WTC11 (cell line): Measurements from ENCODE around the gene SLC25A22. TPM values are rescaled to one million over a fixed set of nuclear protein-coding genes. Genes with fewer than 3 reads are reported as not detected.

ENCODE experiments used
- ATAC-seq: fragments of 200-7000 bp; cut with Tn5 transposase; 2 replicates; pipeline ENCODE4 v1.10.0; 2021; ENCODE audit warnings: mild to moderate bottlenecking, moderate library complexity
- CTCF ChIA-PET: fragments of 300-600 bp; sonication (Branson Sonifier 250); formaldehyde crosslinking; loops from one replicate; lab custom pipeline; 2021; ENCODE audit warnings: antibody characterized with exemption; lab: Charles Lee
- POLR2A ChIA-PET: fragments of 350-600 bp; sonication (Branson Sonifier 250); formaldehyde crosslinking; loops from one replicate; lab custom pipeline; 2021; ENCODE audit warnings: antibody characterized with exemption; lab: Charles Lee
- DNase-seq: peaks from one replicate; pipeline ENCODE4 v3.0.0; 2021; ENCODE audit warnings: low spot score
- H3K27ac Mint-ChIP-seq: 2 replicates; pipeline ENCODE4 v1.8.0; 2021; ENCODE audit warnings: mixed read lengths
- H3K27me3 Mint-ChIP-seq: 2 replicates; pipeline ENCODE4 v1.8.0; 2021; ENCODE audit warnings: low read depth, mild to moderate bottlenecking, moderate library complexity, mixed read lengths
- H3K36me3 Mint-ChIP-seq: 2 replicates; pipeline ENCODE4 v1.8.0; 2021; ENCODE audit warnings: mixed read lengths
- H3K4me1 Mint-ChIP-seq: 2 replicates; pipeline ENCODE4 v1.8.0; 2022; ENCODE audit warnings: mixed read lengths
- H3K4me3 Mint-ChIP-seq: 2 replicates; pipeline ENCODE4 v1.8.0; 2021; ENCODE audit warnings: mild to moderate bottlenecking, moderate library complexity, mixed read lengths
- H3K9me3 Mint-ChIP-seq: 2 replicates; pipeline ENCODE4 v1.8.0; 2021; ENCODE audit warnings: mixed read lengths
- E2F1 ChIP-seq: sonication (generic); formaldehyde crosslinking; IDR thresholded peaks from 2 replicates; pipeline ENCODE4 v1.8.0; 2022; ENCODE audit warnings: mild to moderate bottlenecking, missing genetic modification reagents
- ERG ChIP-seq: fragments of 250-450 bp; sonication (Bioruptor Pico); IDR thresholded peaks from 2 replicates; pipeline ENCODE4 v1.8.0; 2021; ENCODE audit warnings: mild to moderate bottlenecking
- FOXJ3 ChIP-seq: sonication (generic); formaldehyde crosslinking; IDR thresholded peaks from 2 replicates; pipeline ENCODE4 v1.9.0; 2021; ENCODE audit warnings: missing genetic modification reagents, mild to moderate bottlenecking, borderline replicate concordance
- FOXP1 ChIP-seq: sonication (generic); formaldehyde crosslinking; IDR thresholded peaks from 2 replicates; pipeline ENCODE4 v1.8.0; 2022; ENCODE audit warnings: missing genetic modification reagents, mild to moderate bottlenecking, moderate library complexity, borderline replicate concordance
- GTF2I ChIP-seq: fragments of 250-450 bp; sonication (Bioruptor Pico); conservative IDR thresholded peaks from 2 replicates; pipeline ENCODE4 v1.4.0; 2021; ENCODE audit warnings: mild to moderate bottlenecking
- KAT7 ChIP-seq: sonication (generic); formaldehyde crosslinking; IDR thresholded peaks from 2 replicates; pipeline ENCODE4 v1.8.1; 2023; ENCODE audit warnings: missing genetic modification reagents, mild to moderate bottlenecking, borderline replicate concordance
- NR1H2 ChIP-seq: sonication (generic); formaldehyde crosslinking; IDR thresholded peaks from 2 replicates; pipeline ENCODE4 v1.9.0; 2021; ENCODE audit warnings: mild to moderate bottlenecking, moderate library complexity, missing genetic modification reagents
- SOX15 ChIP-seq: fragments of 250-450 bp; sonication (Bioruptor Pico); IDR thresholded peaks from 2 replicates; pipeline ENCODE4 v1.9.0; 2021; ENCODE audit warnings: mild to moderate bottlenecking
- TEAD1 ChIP-seq: sonication (generic); formaldehyde crosslinking; IDR thresholded peaks from 2 replicates; pipeline ENCODE4 v1.8.0; 2022; ENCODE audit warnings: mild to moderate bottlenecking, missing genetic modification reagents
- ZNF121 ChIP-seq: sonication (generic); formaldehyde crosslinking; IDR thresholded peaks from 2 replicates; pipeline ENCODE4 v1.8.0; 2023; ENCODE audit warnings: missing genetic modification reagents
- ZNF423 ChIP-seq: fragments of 250-450 bp; sonication (Bioruptor Pico); IDR thresholded peaks from 2 replicates; pipeline ENCODE4 v2.1.2; 2022; ENCODE audit warnings: mild to moderate bottlenecking, moderate library complexity
- total RNA-seq: library from RNA; stranded (reverse); gene quantifications from 3 replicates; pipeline ENCODE4 v1.2.3, GENCODE V29; 2021
- TF ChIP-seq, protein P1 (sequence below): sonication (generic); formaldehyde crosslinking; IDR thresholded peaks from 2 replicates; pipeline ENCODE4 v1.8.0; 2022; ENCODE audit warnings: missing genetic modification reagents
- TF ChIP-seq, protein P2 (sequence below): sonication (generic); formaldehyde crosslinking; IDR thresholded peaks from 2 replicates; pipeline ENCODE4 v1.8.0; 2022; ENCODE audit warnings: mild to moderate bottlenecking, missing genetic modification reagents
- TF ChIP-seq, protein P3 (sequence below): fragments of 250-450 bp; sonication (Bioruptor Pico); conservative IDR thresholded peaks from 2 replicates; pipeline ENCODE4 v1.9.0; 2021; ENCODE audit warnings: mild to moderate bottlenecking

Gene SLC25A22
- total RNA-seq, 1 experiment from 2014 or later: 44.8 TPM

DNA sequence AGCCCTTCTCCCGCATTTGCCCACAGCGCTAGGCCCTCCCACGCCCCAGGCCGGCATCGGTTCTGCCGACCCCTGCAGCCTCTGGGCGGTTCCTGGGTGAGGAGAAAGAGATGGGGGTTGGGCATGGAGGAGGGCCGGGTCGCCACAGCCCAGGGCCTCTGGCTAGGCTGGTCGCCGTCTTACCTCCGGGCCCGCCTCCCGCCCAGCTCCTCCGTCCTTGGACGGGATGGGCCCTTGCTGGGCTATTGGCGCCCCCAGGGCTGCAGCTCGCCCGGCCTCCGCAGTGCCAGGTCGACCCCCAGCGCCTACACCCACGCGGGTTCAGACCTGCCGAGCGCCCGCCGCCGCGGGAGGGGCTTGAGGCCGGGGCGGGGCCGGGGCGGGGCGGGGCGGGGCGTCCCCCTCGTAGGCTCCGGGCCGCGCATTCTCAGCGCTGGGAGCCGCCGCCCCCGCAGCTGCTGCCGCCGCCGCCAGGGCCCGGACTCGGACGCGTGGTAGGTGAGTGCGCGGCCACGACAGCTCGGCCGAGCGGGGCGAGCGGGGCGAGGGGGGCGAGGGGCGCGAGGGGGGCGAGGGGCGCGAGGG, 34.5 kb upstream of the SLC25A22 start, which contains the start of gene CD151 (continued):
- TF ChIP-seq, protein P1, sequence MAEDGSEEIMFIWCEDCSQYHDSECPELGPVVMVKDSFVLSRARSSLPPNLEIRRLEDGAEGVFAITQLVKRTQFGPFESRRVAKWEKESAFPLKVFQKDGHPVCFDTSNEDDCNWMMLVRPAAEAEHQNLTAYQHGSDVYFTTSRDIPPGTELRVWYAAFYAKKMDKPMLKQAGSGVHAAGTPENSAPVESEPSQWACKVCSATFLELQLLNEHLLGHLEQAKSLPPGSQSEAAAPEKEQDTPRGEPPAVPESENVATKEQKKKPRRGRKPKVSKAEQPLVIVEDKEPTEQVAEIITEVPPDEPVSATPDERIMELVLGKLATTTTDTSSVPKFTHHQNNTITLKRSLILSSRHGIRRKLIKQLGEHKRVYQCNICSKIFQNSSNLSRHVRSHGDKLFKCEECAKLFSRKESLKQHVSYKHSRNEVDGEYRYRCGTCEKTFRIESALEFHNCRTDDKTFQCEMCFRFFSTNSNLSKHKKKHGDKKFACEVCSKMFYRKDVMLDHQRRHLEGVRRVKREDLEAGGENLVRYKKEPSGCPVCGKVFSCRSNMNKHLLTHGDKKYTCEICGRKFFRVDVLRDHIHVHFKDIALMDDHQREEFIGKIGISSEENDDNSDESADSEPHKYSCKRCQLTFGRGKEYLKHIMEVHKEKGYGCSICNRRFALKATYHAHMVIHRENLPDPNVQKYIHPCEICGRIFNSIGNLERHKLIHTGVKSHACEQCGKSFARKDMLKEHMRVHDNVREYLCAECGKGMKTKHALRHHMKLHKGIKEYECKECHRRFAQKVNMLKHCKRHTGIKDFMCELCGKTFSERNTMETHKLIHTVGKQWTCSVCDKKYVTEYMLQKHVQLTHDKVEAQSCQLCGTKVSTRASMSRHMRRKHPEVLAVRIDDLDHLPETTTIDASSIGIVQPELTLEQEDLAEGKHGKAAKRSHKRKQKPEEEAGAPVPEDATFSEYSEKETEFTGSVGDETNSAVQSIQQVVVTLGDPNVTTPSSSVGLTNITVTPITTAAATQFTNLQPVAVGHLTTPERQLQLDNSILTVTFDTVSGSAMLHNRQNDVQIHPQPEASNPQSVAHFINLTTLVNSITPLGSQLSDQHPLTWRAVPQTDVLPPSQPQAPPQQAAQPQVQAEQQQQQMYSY: no peak
- TF ChIP-seq SOX15 (no peak), GTF2I (CRISPR knock-in tag) (no peak), ZNF423 (CRISPR knock-in tag) (no peak), ZNF121 (CRISPR knock-in tag) (no peak)

GRCh38 chr11:831961-832528, 34.0 kb upstream of the SLC25A22 start:
- peak overlapping the region; percentile 69 for H3K4me3 Mint-ChIP-seq
- ATAC-seq (no peak), DNase-seq (no peak)
- ChIA-PET POLR2A (interaction anchor here (1.6 to 4.7 kb wide), 3 partner anchors 12 to 23 kb away, joined by 3 to 38 read pairs (median 35); partner anchors contain the start of genes PNPLA2, RPLP2 and TSPAN4), CTCF (interaction anchor here (0.6 to 7.7 kb wide), 5 partner anchors 10 to 93 kb away, joined by 3 to 82 read pairs (median 10); partner anchors contain the start of genes AP2A2, POLR2L and TSPAN4)
- no peaks in the 10 kb centered on the region for H3K36me3 Mint-ChIP-seq
- TF ChIP-seq, protein P2, sequence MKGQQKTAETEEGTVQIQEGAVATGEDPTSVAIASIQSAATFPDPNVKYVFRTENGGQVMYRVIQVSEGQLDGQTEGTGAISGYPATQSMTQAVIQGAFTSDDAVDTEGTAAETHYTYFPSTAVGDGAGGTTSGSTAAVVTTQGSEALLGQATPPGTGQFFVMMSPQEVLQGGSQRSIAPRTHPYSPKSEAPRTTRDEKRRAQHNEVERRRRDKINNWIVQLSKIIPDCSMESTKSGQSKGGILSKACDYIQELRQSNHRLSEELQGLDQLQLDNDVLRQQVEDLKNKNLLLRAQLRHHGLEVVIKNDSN (CRISPR knock-in tag): 0 out of 2 replicates have a peak, but pooled peaks have one; percentile 12
- TF ChIP-seq FOXP1 (CRISPR knock-in tag) (0 out of 2 replicates have a peak, but pooled peaks have one; percentile 1), FOXJ3 (CRISPR knock-in tag) (no peak)
- peaks cover 41% of the 10 kb centered on the region for H3K4me1 Mint-ChIP-seq
- H3K27me3 Mint-ChIP-seq: peaks cover 33% of the 10 kb centered on the region
- H3K27ac Mint-ChIP-seq: no peak overlapping the region
- no peaks in the 10 kb centered on the region for H3K9me3 Mint-ChIP-seq

DNA sequence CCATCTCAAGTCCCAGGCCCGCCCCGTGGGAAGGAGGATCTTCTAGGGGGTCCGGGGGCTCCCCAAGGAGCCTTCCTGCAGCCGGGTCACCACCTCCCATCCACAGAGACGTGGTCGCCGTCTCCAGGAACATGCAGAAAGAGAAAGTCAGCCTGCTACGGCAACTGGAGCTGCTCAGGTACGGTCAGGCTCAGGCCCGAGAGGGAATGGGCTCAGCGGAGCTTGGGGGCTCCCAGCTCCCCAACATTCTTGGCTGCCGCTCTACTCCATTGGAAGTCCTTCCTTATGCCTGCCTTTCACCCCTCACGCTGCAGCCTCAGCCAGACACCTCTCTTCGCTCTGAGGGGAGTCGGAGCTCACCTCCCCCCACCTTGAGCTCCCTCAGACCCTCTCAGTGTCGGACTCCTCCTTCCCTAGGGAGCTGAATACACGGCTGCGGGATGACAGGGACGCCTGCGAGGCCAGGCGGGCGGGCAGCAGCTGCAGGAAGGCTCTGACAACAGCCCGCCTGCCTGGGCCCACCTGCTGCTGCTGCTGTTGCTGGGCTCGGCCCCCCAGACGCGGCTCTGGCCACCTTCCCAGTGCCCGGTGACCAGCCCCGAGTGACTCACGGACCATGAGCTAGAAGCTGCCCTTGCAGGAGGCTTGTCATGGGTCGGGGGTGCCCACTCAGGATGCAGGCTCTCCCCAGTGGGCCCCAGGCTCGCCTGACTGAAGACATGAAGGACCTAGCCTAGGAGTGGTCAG, 33.2 kb upstream of the SLC25A22 start:
- peaks cover 33% of the 10 kb centered on the region for H3K27me3 Mint-ChIP-seq
- no peak for TF ChIP-seq KAT7 (CRISPR knock-in tag)
- 0 out of 2 replicates have a peak, but pooled peaks have one; percentile 6 for TF ChIP-seq FOXP1 (CRISPR knock-in tag)
- TF ChIP-seq, protein P3, sequence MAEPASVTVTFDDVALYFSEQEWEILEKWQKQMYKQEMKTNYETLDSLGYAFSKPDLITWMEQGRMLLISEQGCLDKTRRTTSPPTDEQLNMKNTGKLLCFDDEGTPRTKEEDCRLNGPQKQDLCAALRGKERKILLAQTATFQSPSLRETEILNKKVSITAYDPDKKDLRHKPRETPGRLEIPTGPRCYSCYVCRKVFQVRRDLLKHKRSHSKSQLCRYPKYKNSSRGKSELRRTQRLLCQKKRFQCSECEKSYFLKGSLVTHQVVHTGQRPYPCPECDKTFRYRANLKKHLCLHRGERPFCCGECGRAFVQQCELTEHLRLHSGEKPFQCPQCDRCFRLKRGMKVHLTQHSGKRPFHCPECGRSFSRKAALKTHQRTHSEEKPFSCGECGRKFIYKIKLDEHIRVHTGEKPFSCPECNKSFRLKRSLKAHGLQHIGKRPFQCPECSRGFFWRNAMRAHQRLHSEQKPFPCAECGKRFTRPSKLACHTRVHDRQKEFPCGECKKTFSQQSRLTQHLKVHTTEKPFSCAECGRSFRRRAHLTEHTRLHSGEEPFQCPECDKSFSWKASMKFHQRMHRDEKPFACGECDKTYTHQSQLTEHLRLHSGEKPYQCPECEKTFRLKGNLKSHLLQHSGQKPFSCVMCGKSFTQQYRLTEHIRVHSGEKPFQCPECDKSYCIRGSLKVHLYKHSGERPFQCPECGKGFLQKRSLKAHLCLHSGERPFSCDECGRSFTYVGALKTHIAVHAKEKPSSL (CRISPR knock-in tag): no peak
- TF ChIP-seq NR1H2: no peak
- TF ChIP-seq ERG (CRISPR knock-in tag): no peak
- 0 out of 2 replicates have a peak, but pooled peaks have one; percentile 5 for TF ChIP-seq TEAD1 (CRISPR knock-in tag)
- TF ChIP-seq E2F1: no peak
- TF ChIP-seq, all 79 proteins: peak for 2
- Mint-ChIP-seq H3K4me1 (peaks cover 45% of the 10 kb centered on the region), H3K27ac (no peak overlapping the region), H3K36me3 (no peaks in the 10 kb centered on the region), H3K4me3 (peak overlapping the region; percentile 69), H3K9me3 (no peaks in the 10 kb centered on the region)
- CTCF ChIA-PET: interaction anchor here (0.7 to 7.7 kb wide), 8 partner anchors 7 to 277 kb away, joined by 3 to 82 read pairs (median 12); partner anchors contain the start of genes PNPLA2, POLR2L and TSPAN4
- no peak for DNase-seq
- POLR2A ChIA-PET: interaction anchor here (1.1 to 4.7 kb wide), 6 partner anchors 12 to 40 kb away, joined by 3 to 38 read pairs (median 5); partner anchors contain the start of genes PIDD1, PNPLA2, RPLP2 and TSPAN4
- ATAC-seq: no peak
